IMR-90 (cell line): ENCODE results near the gene CDK6. TPM values are rescaled to one million over a fixed set of nuclear protein-coding genes. Genes with fewer than 3 reads are reported as not detected.
A peak's percentile ranks its signal among the peaks of the same experiment; 100 is the strongest.

ENCODE experiments used
- ATAC-seq: fragments of 200-7000 bp; cut with Tn5 transposase; 2 replicates; pipeline ENCODE4 v1.9.1; 2020; ENCODE audit warnings: low read depth, mild to moderate bottlenecking, moderate library complexity
- BruUV-seq: library from RNA; stranded (reverse); fragments of 400-500 nt; replicated peaks from 2 replicates; lab custom pipeline; 2021; lab: Mats Ljungman, UMichigan
- CTCF ChIA-PET: fragments of 300-600 bp; formaldehyde crosslinking; extraction: SDS; loops from one replicate; lab custom pipeline; 2021; ENCODE audit warnings: antibody characterized with exemption; lab: Yijun Ruan, JAX
- POLR2A ChIA-PET: fragments of 300-600 bp; sonication (Branson Sonifier 250); formaldehyde crosslinking; loops from one replicate; lab custom pipeline; 2022; ENCODE audit warnings: antibody characterized with exemption; ENCODE audit not compliant: unreplicated experiment; lab: Charles Lee
- DNase-seq: peaks from one replicate; pipeline ENCODE4 v3.0.0; 2013
- H2AFZ ChIP-seq: replicated peaks from 2 replicates; pipeline ENCODE3; 2013; ENCODE audit warnings: low read length, mild to moderate bottlenecking; ENCODE audit not compliant: poor library complexity
- H2AK5ac ChIP-seq: 2 replicates; pipeline ENCODE4 v1.6.1; 2013; ENCODE audit warnings: low read depth, low read length, inconsistent platforms
- H2AK9ac ChIP-seq: replicated peaks from 2 replicates; pipeline ENCODE3; 2013; ENCODE audit warnings: mild to moderate bottlenecking, low read depth, low read length, moderate library complexity; ENCODE audit not compliant: poor library complexity
- H2BK120ac ChIP-seq: 2 replicates; pipeline ENCODE4 v1.6.1; 2013; ENCODE audit warnings: low read depth, low read length, inconsistent platforms
- H2BK15ac ChIP-seq: 3 replicates; pipeline ENCODE4 v1.6.1; 2013; ENCODE audit warnings: low read depth, low read length, inconsistent platforms
- H2BK20ac ChIP-seq: 2 replicates; pipeline ENCODE4 v1.6.1; 2013; ENCODE audit warnings: low read depth, mild to moderate bottlenecking, inconsistent platforms, low read length, moderate library complexity
- H2BK5ac ChIP-seq: 2 replicates; pipeline ENCODE4 v1.6.1; 2013; ENCODE audit warnings: mild to moderate bottlenecking, low read depth, low read length, inconsistent platforms; ENCODE audit not compliant: poor library complexity, severe bottlenecking
- H3K14ac ChIP-seq: replicated peaks from 2 replicates; pipeline ENCODE4 v1.6.1; 2013; ENCODE audit warnings: low read depth, low read length, inconsistent platforms
- H3K18ac ChIP-seq: 2 replicates; pipeline ENCODE4 v1.6.1; 2013; ENCODE audit warnings: low read depth, low read length, control low read depth
- H3K23ac ChIP-seq: 2 replicates; pipeline ENCODE4 v1.6.1; 2013; ENCODE audit warnings: low read depth, low read length, inconsistent platforms
- H3K27ac ChIP-seq: 2 replicates; pipeline ENCODE4 v1.5.1; 2013; ENCODE audit warnings: mild to moderate bottlenecking, control low read depth, low read length; ENCODE audit not compliant: insufficient read depth
- H3K27me3 ChIP-seq: 2 replicates; pipeline ENCODE4 v1.6.1; 2013; ENCODE audit warnings: low read length; ENCODE audit not compliant: control insufficient read depth, insufficient read depth
- H3K36me3 ChIP-seq: 2 replicates; pipeline ENCODE4 v1.6.1; 2013; ENCODE audit warnings: low read length, mixed read lengths; ENCODE audit not compliant: control insufficient read depth, insufficient read depth
- H3K4ac ChIP-seq: 2 replicates; pipeline ENCODE4 v1.6.1; 2013; ENCODE audit warnings: low read depth, low read length, inconsistent platforms
- H3K4me1 ChIP-seq: 2 replicates; pipeline ENCODE4 v1.6.1; 2013; ENCODE audit warnings: low read length, mixed read lengths; ENCODE audit not compliant: control insufficient read depth, insufficient read depth
- H3K4me2 ChIP-seq: 2 replicates; pipeline ENCODE4 v1.6.1; 2013; ENCODE audit warnings: low read depth, mild to moderate bottlenecking, control low read depth, low read length, moderate library complexity
- H3K4me3 ChIP-seq: 2 replicates; pipeline ENCODE4 v1.5.1; 2013; ENCODE audit warnings: low read depth, mild to moderate bottlenecking, control low read depth, low read length, moderate library complexity; ENCODE audit not compliant: insufficient read depth
- H3K56ac ChIP-seq: 2 replicates; pipeline ENCODE4 v1.6.1; 2013; ENCODE audit warnings: low read length, inconsistent platforms; ENCODE audit not compliant: insufficient read depth; ENCODE audit errors: extremely low read depth
- H3K79me1 ChIP-seq, 2 experiments: 2 replicates each; pipeline ENCODE4 v1.6.1; 2013; ENCODE audit warnings: low read length in 2 of 2, inconsistent platforms in 1 of 2, low read depth in 1 of 2
- H3K9ac ChIP-seq: 2 replicates; pipeline ENCODE4 v1.6.1; 2013; ENCODE audit warnings: low read depth, low read length, control low read depth
- H3K9me1 ChIP-seq: 2 replicates; pipeline ENCODE4 v1.6.1; 2013; ENCODE audit warnings: low read length, inconsistent platforms; ENCODE audit not compliant: insufficient read depth
- H3K9me3 ChIP-seq: 2 replicates; pipeline ENCODE4 v1.6.1; 2013; ENCODE audit warnings: low read length; ENCODE audit not compliant: control insufficient read depth, insufficient read depth
- H4K20me1 ChIP-seq: 2 replicates; pipeline ENCODE4 v1.6.1; 2013; ENCODE audit warnings: low read length, inconsistent platforms; ENCODE audit not compliant: insufficient read depth
- H4K5ac ChIP-seq: 2 replicates; pipeline ENCODE4 v1.6.1; 2013; ENCODE audit warnings: mild to moderate bottlenecking, low read depth, low read length, control low read depth
- H4K8ac ChIP-seq, 2 experiments: 2 replicates each; pipeline ENCODE4 v1.6.1; 2013; ENCODE audit warnings: low read depth in 2 of 2, low read length in 2 of 2, control low read depth in 1 of 2, inconsistent platforms in 1 of 2
- H4K91ac ChIP-seq: 2 replicates; pipeline ENCODE4 v1.6.1; 2013; ENCODE audit warnings: low read depth, low read length, inconsistent platforms; ENCODE audit not compliant: insufficient read depth
- BHLHE40 ChIP-seq: fragments of 150-350 bp; IDR thresholded peaks from 2 replicates; pipeline ENCODE4 v1.6.1; 2016; ENCODE audit warnings: mild to moderate bottlenecking, low read depth, low read length
- CTCF ChIP-seq: conservative IDR thresholded peaks from 2 replicates; pipeline ENCODE4 v1.5.1; 2012; ENCODE audit warnings: mild to moderate bottlenecking, low read depth, low read length, improper control_type of control experiment
- ELK1 ChIP-seq: fragments of 150-350 bp; IDR thresholded peaks from 2 replicates; pipeline ENCODE4 v1.6.1; 2016; ENCODE audit warnings: low read depth, mild to moderate bottlenecking, low read length, moderate library complexity, borderline replicate concordance
- MAZ ChIP-seq: IDR thresholded peaks from 2 replicates; pipeline ENCODE4 v1.6.1; 2012; ENCODE audit warnings: low read depth, mild to moderate bottlenecking, low read length, improper control_type of control experiment, moderate library complexity, borderline replicate concordance
- USF2 ChIP-seq: fragments of 150-350 bp; IDR thresholded peaks from 2 replicates; pipeline ENCODE4 v1.6.1; 2017; ENCODE audit warnings: mild to moderate bottlenecking, antibody characterized with exemption, low read length, low read depth
- WGBS, 2 experiments: methylation state at CpG; one replicate each; pipeline versions ENCODE4 v1.1.5 to v1.1.7; 2013; ENCODE audit warnings: missing lambda C conversion rate in 2 of 2; ENCODE audit not compliant: insufficient read length in 1 of 2; ENCODE audit errors: extremely low coverage in 2 of 2; 5-methylcytosine and 5-hydroxymethylcytosine counted together
- dilution Hi-C: fragments of 300-500 bp; cut with HindIII; formaldehyde crosslinking; loops from one replicate; pipeline ENCODE4 v1.14.3; 2018; ENCODE audit warnings: low sequenced_read_pairs; ENCODE audit not compliant: unreplicated experiment
- in situ Hi-C: fragments of 300-500 bp; cut with MboI; formaldehyde crosslinking; loops from 3 replicates; pipeline ENCODE4 v1.14.3; 2019; ENCODE audit warnings: low sequenced_read_pairs, inconsistent platforms, mixed read lengths
- intact Hi-C: fragments of 100-400 bp; cut with micrococcal nuclease; formaldehyde crosslinking; loops from 2 replicates; pipeline ENCODE4 v1.10.0; 2022
- polyA plus RNA-seq, 3 experiments: library from polyadenylated mRNA; depleted of rRNA; stranded (reverse); fragments of >200 nt; gene quantifications; 2 replicates each; pipeline ENCODE4 v1.2.3, GENCODE V29; 2012; ENCODE audit warnings: low replicate concordance in 1 of 3
- total RNA-seq: library from RNA; depleted of rRNA; stranded (reverse); fragments of >200 nt; gene quantifications from 2 replicates; pipeline ENCODE4 v1.2.3, GENCODE V29; 2012

The CDK6 gene
- total and polyA plus RNA-seq, 2 of the 4 experiments (the other 2 are of a cell fraction), result 21.5 to 195 TPM

- ChIA-PET POLR2A (no interaction called here), CTCF (no interaction called here)
- Histone ChIP-seq H3K9me1 (peaks cover 8% of the 10 kb centered on the region), H4K5ac (peak overlapping the region; percentile 57; the same call in 1 of the 2 replicates), H2AK9ac (no peak overlapping the region), H3K56ac (no peak overlapping the region), H3K4me1 (peaks cover 15% of the 10 kb centered on the region), H2BK15ac (no peak overlapping the region), H2BK120ac (peak overlapping the region; percentile 7; the same call in 1 of the 2 replicates), H3K27ac (no peak overlapping the region), H3K18ac (no peak overlapping the region), H4K8ac (peak overlapping the region in 1 of 2 experiments; percentile 39; a peak in 1 of 4 replicates), H3K4me3 (no peak overlapping the region), H2BK5ac (peak overlapping the region; percentile 21), H3K27me3 (no peaks in the 10 kb centered on the region), H2BK20ac (no peak overlapping the region; the same call in 1 of the 2 replicates), H4K20me1 (peaks cover 8% of the 10 kb centered on the region), H4K91ac (0 out of 2 replicates have a peak overlapping the region, but pooled peaks have one; percentile 31), H2AK5ac (peak overlapping the region; percentile 3; the same call in 1 of the 2 replicates), H3K23ac (no peak overlapping the region), H3K9ac (no peak overlapping the region), H3K36me3 (no peaks in the 10 kb centered on the region; the same call in 1 of the 2 replicates), H3K4ac (peak overlapping the region; percentile 37; the same call in 1 of the 2 replicates), H3K4me2 (no peak overlapping the region), H2AFZ (no peak overlapping the region), H3K79me1 (peaks cover 7 to 59% of the 10 kb centered on the region in 2 experiments), H3K14ac (peak overlapping the region; percentile 75), H3K9me3 (no peaks in the 10 kb centered on the region)
- dilution Hi-C loops, result no loop called here
- in situ Hi-C loops, result no loop called here
- no TSS peak for BruUV-seq
- no CpG with 5 or more reads among the region's 4 CpGs for WGBS, 2 experiments
- TF ChIP-seq BHLHE40, result no peak
- no peak for TF ChIP-seq CTCF
- TF ChIP-seq ELK1, result no peak
- TF ChIP-seq MAZ, result no peak
- no peak for TF ChIP-seq USF2
- ATAC-seq (no peak), DNase-seq (no peak)
- intact Hi-C loops, result no loop called here
These were observed 91.1 kb downstream of the CDK6 start for GRCh38 chr7:92745241-92745640.
